Activated CD4-positive, alpha-beta T cell treated with anti-CD3 and anti-CD28 coated beads, Interleukin-2, Interleukin-6, amounts not matched to agents 100 ng/mL and 50 ng/mL, durations not matched to agents 16 hours and 8 hours (primary cell): ENCODE measurements around the gene PRKCH.

Source experiments
- DNase-seq: peaks from one replicate; pipeline ENCODE4 v3.0.0-alpha.2; 2020

The PRKCH gene

DNA sequence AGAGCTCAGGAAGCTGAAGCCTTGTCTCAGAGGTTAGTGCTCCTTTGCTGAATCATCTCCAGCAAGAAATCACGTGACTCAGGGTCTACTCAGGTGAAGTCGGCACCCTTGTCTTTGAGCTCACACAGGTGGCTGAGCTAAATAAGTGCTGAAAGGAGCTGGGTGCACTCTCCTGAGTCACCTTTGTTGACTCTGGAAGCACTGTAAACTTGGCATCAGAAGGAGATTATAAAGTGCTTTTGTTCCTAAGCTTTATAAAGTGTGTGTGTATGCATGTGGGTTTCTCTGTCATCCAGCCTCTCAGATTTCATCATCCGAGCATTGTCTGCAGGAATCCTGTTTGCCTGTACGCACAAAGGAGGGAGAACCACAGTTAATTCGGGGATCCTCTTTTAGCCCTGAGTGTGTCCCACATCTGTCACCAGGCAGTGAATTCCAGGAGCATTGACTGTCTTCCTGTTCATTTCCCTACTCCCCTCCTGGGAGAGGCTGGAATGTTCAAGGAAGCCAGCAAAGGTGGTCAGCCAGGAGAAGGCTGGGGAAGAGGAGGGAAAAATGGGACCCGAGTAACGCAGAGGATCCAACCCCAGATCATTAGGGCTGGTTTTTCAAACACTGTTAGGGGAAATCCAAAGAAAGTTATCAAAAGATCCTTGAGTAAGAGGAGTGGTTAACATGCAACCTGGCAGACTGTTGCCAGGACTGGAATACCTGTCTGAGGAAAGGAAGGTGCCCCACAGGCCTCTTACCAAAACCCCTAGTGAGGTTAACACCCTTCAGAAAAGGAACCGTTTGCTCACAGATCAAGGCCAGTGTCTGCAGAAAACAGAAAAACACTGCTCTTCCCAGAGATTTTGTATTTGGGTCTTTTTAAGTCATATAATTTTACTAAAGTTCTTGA, 216.4 kb downstream of the PRKCH start:
- DNase-seq, result peak; percentile 57

DNA sequence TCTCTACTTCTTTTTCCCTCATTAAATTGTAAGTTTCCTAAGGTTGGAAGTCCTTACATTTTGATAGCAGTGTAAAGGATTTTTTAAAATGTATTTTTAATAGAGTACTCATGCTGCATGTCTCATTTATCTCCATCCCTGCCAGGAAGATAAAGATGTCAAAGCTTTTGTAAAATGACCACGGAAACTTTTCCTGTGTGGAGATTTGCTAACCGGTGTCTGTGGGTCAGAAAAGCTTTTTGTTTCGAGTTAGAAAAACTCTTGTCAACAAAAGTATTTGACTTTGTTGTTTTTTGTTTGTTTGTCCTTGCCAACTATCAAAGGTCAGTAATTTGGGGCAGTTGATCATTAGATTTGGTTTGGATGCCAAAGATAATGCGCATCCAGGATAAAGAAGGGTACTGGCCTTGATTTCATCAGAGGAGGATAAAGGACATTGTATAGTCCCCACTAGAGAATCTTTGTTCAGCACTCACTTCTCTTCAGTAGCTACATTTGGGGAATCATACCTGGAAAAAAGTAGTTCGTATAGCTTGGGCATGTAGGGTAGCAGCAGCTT, 217.2 kb downstream of the PRKCH start:
- DNase-seq, result no peak

DNA sequence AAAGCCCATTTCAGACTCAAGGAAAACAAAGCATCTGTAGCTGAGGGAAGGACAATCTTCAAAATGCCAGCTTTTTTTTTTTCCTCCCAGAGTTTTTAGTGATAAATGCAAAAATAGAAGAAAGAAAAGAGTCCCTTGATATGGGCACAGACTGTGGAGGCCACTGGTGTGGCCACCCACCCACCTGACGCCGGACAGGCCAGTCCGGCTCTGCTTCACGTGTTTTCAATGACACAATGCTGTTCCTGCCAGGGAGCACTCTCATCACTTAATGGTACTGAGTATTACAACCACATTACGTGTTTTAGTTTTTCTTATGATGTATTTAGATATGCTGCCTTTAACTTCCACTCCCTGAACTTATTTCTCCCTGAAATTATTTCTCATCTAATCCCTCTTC, 218.3 kb downstream of the PRKCH start:
- DNase-seq, result no peak

DNA sequence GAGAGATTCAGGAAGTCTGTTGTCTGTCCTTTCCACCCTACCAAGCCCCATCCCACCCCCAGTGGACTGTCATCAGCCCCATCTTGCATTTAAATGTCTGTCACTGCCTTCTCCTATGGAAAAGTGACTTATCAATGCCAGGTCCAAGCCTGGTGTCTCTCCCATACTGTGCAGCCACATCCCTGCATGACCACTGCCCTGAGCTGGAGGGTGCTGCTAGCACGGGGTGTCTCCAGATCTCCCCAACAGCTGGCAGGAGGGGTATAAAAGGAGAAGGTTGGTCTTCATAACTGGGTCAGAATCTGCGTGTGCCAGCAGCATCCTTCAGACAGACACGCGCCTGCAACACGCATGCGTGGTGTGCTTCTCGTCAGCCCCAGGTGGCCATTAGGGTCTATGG, 219.6 kb downstream of the PRKCH start:
- DNase-seq, result no peak

DNA sequence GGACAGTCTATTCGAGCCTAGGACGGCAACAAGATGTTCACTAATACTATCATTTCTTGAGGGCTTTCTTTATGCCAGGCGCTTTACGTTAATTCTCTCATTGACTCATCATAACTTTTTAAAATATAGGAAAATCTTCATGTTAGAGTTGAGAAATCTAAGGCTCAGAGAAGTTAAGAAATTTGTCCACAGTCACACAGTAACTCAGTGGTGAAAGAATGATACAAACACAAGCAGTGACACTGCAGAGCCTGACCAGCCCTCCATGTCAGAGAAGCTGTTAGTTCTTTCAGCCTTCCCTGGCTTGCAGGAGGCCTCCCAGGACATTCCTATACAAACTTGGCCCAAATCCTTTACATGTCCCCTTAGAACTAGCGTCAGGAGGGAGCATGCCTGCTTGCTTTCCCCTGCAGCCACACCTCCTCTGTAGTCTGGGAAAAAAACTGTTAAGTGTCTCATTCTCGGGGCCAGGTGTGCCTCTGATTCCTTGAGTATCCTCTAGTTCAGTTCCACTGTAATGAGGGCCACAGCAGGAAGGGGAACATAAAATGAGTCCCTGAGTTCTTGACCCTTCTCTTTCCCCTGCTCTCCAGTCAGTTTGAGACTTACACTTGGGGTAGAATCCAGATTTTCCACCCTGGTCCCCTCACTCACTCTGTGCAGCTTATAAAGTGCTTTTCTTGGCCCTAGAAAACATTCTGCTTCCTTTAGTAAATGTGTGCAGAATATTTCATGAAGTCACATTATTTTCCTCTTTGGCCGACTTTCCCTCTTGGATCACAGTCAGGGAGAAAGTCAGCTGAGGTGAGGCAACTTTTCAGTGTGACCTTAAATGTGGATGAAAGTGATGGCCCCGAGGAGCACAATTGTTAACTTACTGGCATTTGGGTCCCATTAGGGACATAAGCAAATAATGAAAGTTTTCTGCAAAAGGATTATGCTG, 221.7 kb downstream of the PRKCH start:
- DNase-seq, result no peak

DNA sequence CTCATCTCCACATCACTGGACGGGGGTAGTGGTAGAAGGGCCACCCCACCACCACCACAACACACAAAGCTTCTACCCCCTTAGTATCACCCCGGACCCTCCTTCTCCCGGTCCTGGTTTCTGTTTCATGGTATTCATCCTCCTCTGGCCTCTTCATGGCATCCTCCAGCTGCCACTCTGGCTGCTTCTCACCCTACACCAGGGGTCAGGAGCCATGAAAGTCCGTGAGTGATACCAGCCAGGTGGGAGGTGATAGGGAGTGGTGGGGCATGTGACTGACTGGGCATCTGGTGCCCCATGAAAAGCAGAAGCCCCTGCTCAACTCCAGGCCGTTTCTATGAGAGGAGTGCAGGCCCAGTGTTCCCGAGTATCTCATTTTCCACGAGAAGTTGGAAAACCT, 222.6 kb downstream of the PRKCH start:
- no peak for DNase-seq

DNA sequence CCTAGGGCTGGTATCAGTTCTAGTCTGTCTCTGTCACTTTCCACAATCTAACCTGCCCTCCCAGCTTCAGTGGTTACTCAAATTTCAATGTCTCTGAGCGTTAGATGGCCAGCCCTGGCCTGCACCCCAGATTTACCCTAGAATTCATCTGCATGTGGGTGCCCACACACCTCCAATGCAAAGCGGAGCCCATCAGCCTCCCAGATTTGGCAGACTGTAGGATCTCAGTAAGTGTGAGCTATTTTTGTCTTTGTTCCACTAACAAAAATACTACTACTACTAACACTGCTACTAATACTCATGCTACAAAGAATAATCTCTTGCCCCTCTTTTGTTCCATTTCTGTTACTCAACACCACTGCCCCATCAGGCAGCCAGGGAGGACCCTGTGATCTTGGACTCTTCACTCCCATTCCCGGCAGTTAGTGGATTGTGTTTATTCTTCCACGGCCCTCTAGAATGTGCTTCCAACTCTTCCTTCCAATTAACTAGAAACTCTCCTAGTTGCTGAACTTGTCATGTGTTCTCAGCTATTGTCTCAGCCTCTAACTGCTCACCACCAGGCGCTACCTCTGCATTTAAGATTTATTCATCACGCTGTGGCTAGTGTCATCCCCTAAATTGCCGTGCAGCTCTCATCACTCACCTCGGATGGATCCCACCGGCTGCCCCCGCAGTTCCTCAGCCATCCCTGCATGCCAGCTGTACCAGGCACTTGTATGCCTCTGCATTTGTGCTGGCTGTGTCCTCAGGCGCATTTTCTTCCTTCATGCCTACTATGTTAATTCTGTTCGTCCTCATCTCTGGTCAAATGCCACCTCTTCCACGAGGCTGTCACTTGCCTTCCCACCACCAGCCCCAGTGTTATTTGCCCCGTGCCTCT, 223.3 kb downstream of the PRKCH start:
- no peak for DNase-seq

DNA sequence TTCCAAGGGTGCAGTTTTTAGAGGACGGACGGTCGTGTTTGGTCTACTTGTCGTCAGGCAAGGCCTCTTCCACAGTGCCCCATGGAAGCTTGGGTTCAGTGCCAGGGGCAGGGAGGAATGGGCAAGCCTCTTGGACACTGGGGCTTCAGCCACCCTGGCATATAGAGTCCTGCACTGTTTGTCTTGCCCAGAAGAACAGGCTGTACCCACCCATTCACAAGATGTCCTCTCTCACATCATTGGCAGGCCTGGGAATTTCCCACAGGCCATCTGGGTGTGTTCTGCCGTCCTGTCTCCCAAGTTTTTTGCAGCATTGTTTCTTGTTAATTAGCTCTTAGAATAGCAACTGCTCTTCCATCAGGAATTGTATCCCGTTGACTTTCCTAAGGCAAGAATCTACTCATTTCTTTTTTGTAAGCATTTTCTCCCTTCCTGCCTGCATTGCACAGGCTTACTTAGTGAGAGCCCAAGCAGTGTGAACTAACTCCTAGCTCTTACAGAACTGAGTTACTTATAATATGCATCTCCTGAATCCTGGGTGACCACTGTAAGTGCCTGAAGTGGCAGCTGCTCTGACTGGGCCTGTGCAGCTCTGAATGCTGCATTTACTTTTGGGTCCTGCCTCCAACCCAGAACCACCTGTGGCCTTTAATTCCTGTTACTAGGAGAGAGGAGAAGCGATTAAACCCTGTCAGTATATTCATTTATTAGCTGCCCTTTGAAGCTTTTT, 224.5 kb downstream of the PRKCH start:
- no peak for DNase-seq

DNA sequence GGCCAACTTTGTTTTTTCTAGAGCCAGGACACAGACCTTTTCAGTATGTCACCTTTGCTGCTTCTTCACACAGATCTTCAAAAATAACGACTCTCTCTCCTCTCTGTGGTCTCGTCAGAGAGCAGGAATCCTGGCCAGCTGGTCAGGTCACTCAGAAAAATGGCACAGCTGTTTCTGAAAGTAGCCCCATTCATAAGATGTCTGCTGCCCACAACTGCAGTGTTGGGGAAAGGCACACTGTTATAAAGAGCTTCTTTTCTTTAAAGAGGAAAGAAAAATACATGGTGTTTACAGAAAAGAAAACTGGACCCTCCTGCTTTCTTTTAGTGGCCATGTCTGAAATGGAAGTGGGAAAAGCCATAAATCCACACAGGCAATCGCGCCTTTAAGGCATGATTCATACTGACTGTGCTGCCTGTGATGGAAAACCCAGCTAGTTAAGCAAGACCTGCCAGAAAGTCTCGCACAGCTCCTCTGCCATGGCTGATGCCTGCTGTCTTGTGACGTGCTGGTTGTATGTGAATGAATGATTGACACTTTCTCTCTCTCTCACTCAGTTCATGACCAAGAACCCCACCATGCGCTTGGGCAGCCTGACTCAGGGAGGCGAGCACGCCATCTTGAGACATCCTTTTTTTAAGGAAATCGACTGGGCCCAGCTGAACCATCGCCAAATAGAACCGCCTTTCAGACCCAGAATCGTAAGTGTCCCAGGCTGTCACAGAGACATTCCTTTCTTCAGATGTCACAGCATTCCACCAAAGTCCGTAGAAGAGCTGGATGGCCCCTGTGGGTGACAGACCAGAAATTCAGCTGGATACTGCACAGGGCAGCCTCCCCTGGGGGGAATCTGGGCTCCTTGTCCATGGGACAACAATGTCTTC, 226.0 kb downstream of the PRKCH start:
- DNase-seq, result no peak

DNA sequence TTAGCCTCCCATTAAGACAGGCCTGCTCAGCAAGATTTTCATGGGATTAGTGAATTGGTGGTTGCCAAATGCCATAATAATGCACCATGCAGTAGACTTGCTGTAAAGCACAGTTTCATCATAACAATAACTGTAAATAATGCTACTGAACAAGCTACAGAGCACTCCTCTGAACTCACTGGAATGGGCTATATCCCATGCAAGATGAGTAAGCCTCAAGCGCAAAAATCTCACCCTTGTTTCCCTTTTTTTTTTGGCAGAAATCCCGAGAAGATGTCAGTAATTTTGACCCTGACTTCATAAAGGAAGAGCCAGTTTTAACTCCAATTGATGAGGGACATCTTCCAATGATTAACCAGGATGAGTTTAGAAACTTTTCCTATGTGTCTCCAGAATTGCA, 228.0 kb downstream of the PRKCH start:
- DNase-seq, result no peak

DNA sequence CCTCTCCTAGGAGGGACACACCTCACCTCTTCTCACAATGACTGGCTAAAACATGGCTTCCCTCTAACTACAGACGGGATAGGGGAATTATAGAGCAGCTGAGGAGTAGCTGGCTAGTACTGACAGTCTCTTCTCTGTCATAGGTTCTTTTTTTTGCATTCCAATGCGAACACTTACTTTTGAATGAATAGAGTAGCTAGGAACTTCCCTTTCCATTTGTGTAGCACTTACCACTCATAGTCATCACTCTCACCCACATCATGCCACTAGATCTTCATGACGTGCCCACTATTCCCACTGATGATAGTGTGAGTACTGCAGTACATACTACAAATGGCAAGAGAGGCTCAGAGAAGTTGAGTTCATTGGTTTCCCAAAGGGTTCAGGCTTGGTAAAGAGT, 230.0 kb downstream of the PRKCH start:
- DNase-seq, result no peak

DNA sequence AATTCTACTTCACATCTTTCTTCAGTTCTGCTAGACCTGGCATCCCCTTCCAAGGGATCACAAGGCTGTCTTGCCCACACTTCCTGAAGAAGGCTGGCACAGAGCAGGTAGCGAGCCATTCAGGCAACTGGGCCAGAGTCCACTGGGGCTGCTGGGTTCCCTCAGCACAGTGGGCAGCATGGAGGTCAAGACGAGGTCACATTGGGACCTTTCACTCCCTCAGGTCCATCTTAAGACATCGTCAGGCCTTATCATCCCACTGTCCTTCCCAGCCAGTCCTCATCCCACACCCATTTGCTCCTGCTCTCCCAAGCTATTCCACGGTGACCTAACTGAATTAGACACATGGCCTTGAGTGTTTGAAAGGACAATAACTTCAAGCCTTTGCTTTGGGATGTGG, 230.9 kb downstream of the PRKCH start:
- no peak for DNase-seq

DNA sequence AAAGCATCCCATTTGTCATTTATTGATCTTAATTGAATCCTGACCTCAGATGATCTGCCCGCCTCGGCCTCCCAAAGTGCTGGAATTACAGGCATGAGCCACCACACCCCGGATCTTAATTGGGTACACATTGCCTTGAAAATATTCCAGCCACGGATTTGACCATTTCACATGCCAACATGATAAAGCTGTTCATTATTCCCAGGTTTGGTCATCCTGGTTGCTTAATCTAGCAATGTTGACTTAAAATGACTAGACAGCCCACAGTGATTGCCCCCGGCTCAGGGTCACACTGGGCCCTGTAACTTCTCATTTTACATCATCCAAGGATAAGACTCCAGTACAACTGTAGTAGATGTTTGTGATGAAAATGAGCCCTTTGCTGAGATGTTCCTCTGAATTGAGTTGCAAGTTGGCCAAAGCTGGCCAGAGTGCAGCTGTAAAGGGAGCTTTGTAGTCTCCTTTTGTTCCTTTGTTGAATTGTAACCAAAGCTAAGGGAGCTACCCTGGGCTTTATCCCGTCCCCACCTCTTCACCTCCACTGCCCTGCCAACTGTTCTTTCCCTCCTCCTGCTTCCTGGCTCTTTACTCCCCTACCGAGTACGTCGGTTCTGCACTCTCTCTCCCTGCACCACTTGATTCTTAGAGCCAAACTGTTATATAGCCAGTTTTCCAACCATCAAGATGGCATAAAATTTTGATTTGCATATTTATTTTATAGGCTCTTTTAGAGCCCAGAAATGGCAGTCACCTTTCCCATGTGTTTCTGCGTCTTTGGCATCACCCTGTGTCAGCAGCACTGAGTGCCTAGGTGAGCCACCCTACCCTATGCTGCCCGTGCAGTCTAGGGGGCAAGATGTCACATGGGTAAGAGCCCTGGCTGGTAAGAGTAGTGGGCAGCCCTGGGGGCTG, 232.6 kb downstream of the PRKCH start:
- no peak for DNase-seq

DNA sequence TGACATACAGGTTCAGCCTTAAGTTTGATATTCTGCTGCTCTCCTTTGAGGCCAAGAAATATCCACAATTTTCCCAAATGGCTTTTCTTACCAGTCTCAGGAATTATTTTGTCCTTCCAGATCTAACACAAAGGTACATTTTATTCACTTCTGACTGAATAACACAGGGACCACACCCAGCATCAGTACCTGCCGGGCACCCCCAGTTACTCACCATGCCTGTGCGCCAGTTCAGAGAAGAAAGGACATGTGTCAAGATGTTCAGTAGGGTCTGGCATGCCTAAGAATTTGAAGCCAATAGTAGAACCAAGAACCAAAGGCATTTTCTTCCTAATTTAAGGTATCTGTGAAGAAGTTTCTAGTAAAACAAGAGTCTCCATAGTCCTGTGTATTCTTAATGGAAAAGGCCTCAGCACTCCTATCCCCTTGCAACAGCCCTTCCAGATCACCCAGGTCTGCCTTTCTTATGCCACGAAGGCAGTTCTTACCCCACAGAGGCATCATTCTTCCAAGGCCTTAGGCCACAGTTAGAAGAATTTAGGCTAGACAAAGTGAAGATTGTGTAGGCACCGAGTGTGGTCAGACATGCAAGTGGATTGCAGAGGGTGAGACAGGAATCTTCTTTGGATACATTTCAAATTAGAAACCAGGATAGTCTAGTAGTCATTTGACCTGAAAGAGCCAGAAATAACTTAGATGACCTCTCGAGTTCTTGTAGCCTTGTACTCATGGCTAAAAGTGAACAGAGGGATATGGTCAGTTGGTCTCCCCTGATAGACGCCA, 233.9 kb downstream of the PRKCH start:
- DNase-seq, result no peak

DNA sequence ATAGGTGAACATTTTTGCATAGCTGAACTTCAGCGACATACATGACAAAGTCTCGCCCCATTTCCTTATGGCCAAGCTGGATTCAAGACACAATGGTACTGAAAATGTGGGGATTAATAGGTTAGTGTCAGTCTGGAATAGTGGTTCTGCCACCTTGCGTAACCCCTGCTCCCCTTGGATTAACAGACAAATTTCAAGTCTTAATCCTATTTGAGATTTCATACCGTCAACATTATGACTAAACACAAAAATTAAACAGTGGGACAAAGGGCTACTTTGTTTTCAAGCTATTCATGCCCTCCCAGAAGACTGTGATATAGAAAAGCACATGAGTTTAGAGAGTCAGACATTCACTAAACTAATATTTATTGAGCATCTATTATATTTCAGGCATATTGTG, 235.1 kb downstream of the PRKCH start:
- DNase-seq, result no peak

DNA sequence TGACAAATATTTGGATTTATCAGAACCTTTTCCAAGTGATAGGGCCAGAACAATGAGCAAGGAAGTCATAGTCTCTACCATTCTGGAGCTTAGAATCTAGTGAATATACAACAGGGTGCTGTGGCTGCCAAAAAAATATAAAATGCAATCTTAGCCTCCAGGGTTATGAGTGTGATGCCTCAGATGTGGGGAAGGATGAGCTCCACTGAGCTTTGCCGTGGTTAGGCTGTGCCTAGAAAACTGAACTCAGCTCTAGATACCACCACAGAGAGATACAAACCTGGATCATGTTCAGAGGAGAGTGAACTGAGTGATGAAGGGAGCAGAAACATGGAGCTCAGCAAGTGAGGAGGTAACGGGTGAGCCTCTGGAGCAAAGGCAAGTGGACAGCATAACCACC, 235.9 kb downstream of the PRKCH start:
- DNase-seq, result no peak

DNA sequence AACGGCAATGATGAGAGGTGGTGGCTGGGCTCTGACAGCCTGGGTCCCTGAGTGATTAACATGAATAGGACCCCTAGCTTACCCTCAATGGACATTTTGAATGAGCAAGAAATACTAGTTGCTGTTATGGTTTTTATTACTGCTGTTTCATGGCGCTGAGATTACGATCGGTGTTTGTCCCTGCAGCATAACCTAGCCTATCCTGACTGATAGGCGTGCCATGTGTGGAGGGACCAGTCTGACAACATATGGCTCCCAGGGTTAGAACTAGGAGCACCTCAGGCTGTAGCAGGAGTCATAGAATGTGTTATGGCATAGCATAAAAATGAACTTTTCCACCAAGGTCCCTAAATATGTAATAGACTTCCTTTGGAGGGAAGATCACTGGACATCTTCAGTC, 236.5 kb downstream of the PRKCH start:
- DNase-seq, result no peak

DNA sequence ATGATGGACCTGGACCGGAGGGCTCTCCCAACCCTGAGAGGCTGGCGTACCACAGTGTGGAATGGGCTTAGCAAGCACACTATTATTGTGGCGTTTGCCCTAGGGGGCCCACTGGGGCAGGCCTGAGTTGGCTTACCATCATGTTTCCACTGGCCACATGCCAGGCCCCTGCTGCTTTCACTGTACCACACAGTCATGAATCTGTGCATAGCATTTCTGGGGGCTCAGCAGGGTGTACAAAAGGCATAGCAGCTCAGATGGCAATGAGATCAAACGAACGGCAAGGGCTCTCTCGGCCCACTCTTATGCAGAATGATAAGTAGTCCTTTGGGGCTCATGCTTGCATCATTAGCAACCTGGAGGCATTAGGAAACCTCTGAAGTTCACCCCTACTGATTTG, 236.9 kb downstream of the PRKCH start:
- DNase-seq, result no peak
